DMS153 treated with DMSO at 0.1 percent for 48 hours (cell line): Measurements from ENCODE around the gene DACT2.

ENCODE experiments used
- DNase-seq: peaks from one replicate; lab custom pipeline; 2025; ENCODE audit not compliant: unreplicated experiment; lab: John Stamatoyannopoulos, UW

DACT2 gene

GRCh38 chr6:168352096-168352495, 32.5 kb upstream of the DACT2 start:
- DNase-seq = no peak

- no peak for DNase-seq
Observed at GRCh38 chr6:168349718-168350210, 30.2 kb upstream of the DACT2 start.

- DNase-seq = no peak
Observed at GRCh38 chr6:168348186-168348585, 28.6 kb upstream of the DACT2 start.

- DNase-seq = no peak
Observed at GRCh38 chr6:168347615-168348014, 28.0 kb upstream of the DACT2 start.

- DNase-seq = no peak
Observed at GRCh38 chr6:168347053-168347452, 27.5 kb upstream of the DACT2 start.

- no peak for DNase-seq
Observed at GRCh38 chr6:168345896-168346754, 26.5 kb upstream of the DACT2 start.

- no peak for DNase-seq
Observed at GRCh38 chr6:168345266-168345665, 25.7 kb upstream of the DACT2 start.

- DNase-seq = no peak
Observed at GRCh38 chr6:168344338-168344737, 24.8 kb upstream of the DACT2 start.

GRCh38 chr6:168343239-168344150, 23.9 kb upstream of the DACT2 start:
- no peak for DNase-seq

GRCh38 chr6:168342636-168343035, 23.1 kb upstream of the DACT2 start:
- no peak for DNase-seq

GRCh38 chr6:168341280-168341900, 21.8 kb upstream of the DACT2 start:
- no peak for DNase-seq

- DNase-seq = no peak
Observed at GRCh38 chr6:168340819-168341218, 21.2 kb upstream of the DACT2 start.

GRCh38 chr6:168338777-168339176, 19.2 kb upstream of the DACT2 start:
- no peak for DNase-seq

GRCh38 chr6:168336967-168337366, 17.4 kb upstream of the DACT2 start:
- DNase-seq = no peak

- DNase-seq = no peak
Observed at GRCh38 chr6:168333989-168334388, 14.4 kb upstream of the DACT2 start.

GRCh38 chr6:168333491-168333890, 13.9 kb upstream of the DACT2 start:
- no peak for DNase-seq

- no peak for DNase-seq
Observed at GRCh38 chr6:168333039-168333438, 13.5 kb upstream of the DACT2 start.

GRCh38 chr6:168332020-168332419, 12.4 kb upstream of the DACT2 start:
- DNase-seq = no peak

- no peak for DNase-seq
Observed at GRCh38 chr6:168331058-168331457, 11.5 kb upstream of the DACT2 start.

GRCh38 chr6:168330403-168330802, 10.8 kb upstream of the DACT2 start:
- DNase-seq = no peak

GRCh38 chr6:168328086-168328485, 8.5 kb upstream of the DACT2 start:
- DNase-seq = no peak
